Neural cell (in vitro differentiated cells): Measurements from ENCODE around the gene CACNG8. TPM values are rescaled to one million over a fixed set of nuclear protein-coding genes. Genes with fewer than 3 reads are reported as not detected.

Source experiments
- H2AFZ ChIP-seq: fragments of 200-600, 300-800 bp; sonication (generic), shearing (Covaris generic); 2 replicates; pipeline ENCODE4 v1.6.0; 2014; ENCODE audit warnings: low read depth, mild to moderate bottlenecking, antibody characterized with exemption, low read length, moderate library complexity
- H3F3A ChIP-seq: fragments of 200-600 bp; shearing (Covaris generic); 2 replicates; pipeline ENCODE4 v1.6.1; 2016; ENCODE audit warnings: mild to moderate bottlenecking, moderate library complexity, mixed read lengths, antibody characterized with exemption, low read length; ENCODE audit not compliant: insufficient read depth, poor library complexity, severe bottlenecking
- H3K27ac ChIP-seq: fragments of 200-600, 300-800 bp; sonication (generic), shearing (Covaris generic); 2 replicates; pipeline ENCODE4 v1.5.1; 2014; ENCODE audit warnings: mild to moderate bottlenecking, low read length, moderate library complexity
- H3K27me3 ChIP-seq: fragments of 300-800, 200-600 bp; sonication (generic), shearing (Covaris generic); 2 replicates; pipeline ENCODE4 v1.6.0; 2014; ENCODE audit warnings: mild to moderate bottlenecking, low read depth, low read length, moderate library complexity; ENCODE audit not compliant: insufficient read depth
- H3K36me3 ChIP-seq: fragments of 300-800, 200-600 bp; sonication (generic), shearing (Covaris generic); 2 replicates; pipeline ENCODE4 v1.5.1; 2014; ENCODE audit warnings: mild to moderate bottlenecking, antibody characterized with exemption, low read length, moderate library complexity; ENCODE audit not compliant: insufficient read depth
- H3K4me2 ChIP-seq: fragments of 300-800, 200-600 bp; sonication (generic), shearing (Covaris generic); 2 replicates; pipeline ENCODE4 v1.6.0; 2014; ENCODE audit warnings: mild to moderate bottlenecking, low read length
- H3K4me3 ChIP-seq: fragments of 300-800, 200-600 bp; sonication (generic), shearing (Covaris generic); 2 replicates; pipeline ENCODE4 v1.5.1; 2014; ENCODE audit warnings: mild to moderate bottlenecking, low read length, moderate library complexity
- H3K79me2 ChIP-seq: fragments of 200-600 bp; shearing (Covaris generic); replicated peaks from 2 replicates; pipeline ENCODE4 v1.6.0; 2014; ENCODE audit warnings: mild to moderate bottlenecking, low read length, moderate library complexity; ENCODE audit not compliant: insufficient read depth
- H3K9ac ChIP-seq: fragments of 300-800, 200-600 bp; sonication (generic), shearing (Covaris generic); 2 replicates; pipeline ENCODE4 v1.6.1; 2016; ENCODE audit warnings: mild to moderate bottlenecking, low read length, mixed read lengths
- H3K9me2 ChIP-seq: fragments of 200-600 bp; shearing (Covaris generic); 2 replicates; pipeline ENCODE4 v1.6.1; 2016; ENCODE audit warnings: mild to moderate bottlenecking, low read length, mixed read lengths; ENCODE audit not compliant: insufficient read depth
- H3K9me3 ChIP-seq: fragments of 200-600, 300-800 bp; sonication (generic), shearing (Covaris generic); 2 replicates; pipeline ENCODE4 v1.6.1; 2016; ENCODE audit warnings: mild to moderate bottlenecking, mixed run types, low read length, moderate library complexity, mixed read lengths
- H4K20me1 ChIP-seq: fragments of 200-600 bp; shearing (Covaris generic); 2 replicates; pipeline ENCODE4 v1.6.1; 2016; ENCODE audit warnings: mild to moderate bottlenecking, mixed run types; ENCODE audit not compliant: insufficient read depth
- CTCF ChIP-seq: fragments of 450-650 bp; IDR thresholded peaks from 2 replicates; pipeline ENCODE4 v1.5.1; 2014; ENCODE audit warnings: antibody characterized with exemption, mild to moderate bottlenecking, moderate library complexity; ENCODE audit not compliant: poor library complexity, severe bottlenecking
- EP300 ChIP-seq: fragments of 450-650 bp; conservative IDR thresholded peaks from 2 replicates; pipeline ENCODE4 v1.6.1; 2014; ENCODE audit warnings: antibody characterized with exemption, mild to moderate bottlenecking, moderate library complexity; ENCODE audit not compliant: poor library complexity, severe bottlenecking
- EZH2 ChIP-seq: fragments of 200-600, 300-800 bp; shearing (Covaris generic), sonication (generic); IDR thresholded peaks from 2 replicates; pipeline ENCODE4 v1.6.1; 2014; ENCODE audit warnings: antibody characterized with exemption, low read length, borderline replicate concordance, mild to moderate bottlenecking; ENCODE audit not compliant: insufficient read depth, poor library complexity, severe bottlenecking
- MXI1 ChIP-seq: fragments of 450-650 bp; conservative IDR thresholded peaks from 2 replicates; pipeline ENCODE4 v1.6.1; 2014; ENCODE audit warnings: antibody characterized with exemption, mild to moderate bottlenecking; ENCODE audit not compliant: poor library complexity, severe bottlenecking
- POLR2AphosphoS5 ChIP-seq: IDR thresholded peaks from 2 replicates; pipeline ENCODE4 v1.6.1; 2012
- RAD21 ChIP-seq: fragments of 450-650 bp; conservative IDR thresholded peaks from 2 replicates; pipeline ENCODE4 v1.6.1; 2014; ENCODE audit warnings: antibody characterized with exemption, mild to moderate bottlenecking, moderate library complexity
- REST ChIP-seq: IDR thresholded peaks from 2 replicates; pipeline ENCODE4 v1.6.1; 2012; ENCODE audit warnings: borderline replicate concordance
- SMC3 ChIP-seq: fragments of 450-650 bp; conservative IDR thresholded peaks from 2 replicates; pipeline ENCODE4 v1.6.1; 2014; ENCODE audit warnings: antibody characterized with exemption, mild to moderate bottlenecking, moderate library complexity; ENCODE audit not compliant: poor library complexity
- TAF1 ChIP-seq: IDR thresholded peaks from 2 replicates; pipeline ENCODE4 v1.6.1; 2012; ENCODE audit warnings: low read depth
- polyA plus RNA-seq: library from polyadenylated mRNA; depleted of rRNA; stranded (reverse); fragments of >200 nt; gene quantifications from 2 replicates; pipeline ENCODE4 v1.2.3, GENCODE V29; 2014

CACNG8 gene
- polyA plus RNA-seq, 1 donor from 2014 or later: 3.3 TPM

GRCh38 chr19:53958168-53958571 lies 4.6 kb upstream of the CACNG8 start (continued):
- no peak for TF ChIP-seq SMC3

GRCh38 chr19:53958823-53959757 lies 3.6 kb upstream of the CACNG8 start:
- Histone ChIP-seq H3F3A (no peaks in the 10 kb centered on the region), H3K9me2 (no peaks in the 10 kb centered on the region), H4K20me1 (no peaks in the 10 kb centered on the region), H3K4me2 (peak overlapping the region; percentile 95), H3K4me3 (peak overlapping the region; percentile 73), H3K36me3 (no peaks in the 10 kb centered on the region), H2AFZ (peak overlapping the region; percentile 40), H3K27ac (peak overlapping the region; percentile 88), H3K9me3 (no peaks in the 10 kb centered on the region), H3K27me3 (no peaks in the 10 kb centered on the region), H3K79me2 (peaks cover 7% of the 10 kb centered on the region), H3K9ac (peak overlapping the region; percentile 82)
- TF ChIP-seq EP300 (no peak), REST (peak; percentile 16), TAF1 (no peak), RAD21 (no peak), SMC3 (no peak), CTCF (no peak), MXI1 (no peak), EZH2 (no peak), POLR2AphosphoS5 (peak; percentile 57)

GRCh38 chr19:53960187-53960586 lies 2.5 kb upstream of the CACNG8 start:
- Histone ChIP-seq H3K4me3 (peak overlapping the region; percentile 73), H3K79me2 (peaks cover 7% of the 10 kb centered on the region), H3K27ac (no peak overlapping the region), H3K9me2 (no peaks in the 10 kb centered on the region), H3K9me3 (no peaks in the 10 kb centered on the region), H3K4me2 (peak overlapping the region; percentile 95), H3F3A (no peaks in the 10 kb centered on the region), H3K9ac (peak overlapping the region; percentile 82), H3K36me3 (peaks cover under 1% of the 10 kb centered on the region), H3K27me3 (no peaks in the 10 kb centered on the region), H2AFZ (peak overlapping the region; percentile 14), H4K20me1 (no peaks in the 10 kb centered on the region)
- TF ChIP-seq RAD21: no peak
- TF ChIP-seq TAF1: no peak
- peak; percentile 19 for TF ChIP-seq MXI1
